OCI-LY3 (cell line): ENCODE results near the gene MTOR.

Experiments
- EZH2phosphoT487 ChIP-seq: fragments of 200-600 bp; shearing (Covaris generic); IDR thresholded peaks from 2 replicates; pipeline ENCODE4 v1.6.1; 2018; ENCODE audit warnings: antibody characterized with exemption, mixed run types, low read depth
- TF ChIP-seq, protein P1 (sequence below): fragments of 200-600, 300-600 bp; sonication (generic); IDR thresholded peaks from 2 replicates; pipeline ENCODE4 v1.5.1; 2014; ENCODE audit warnings: antibody characterized with exemption, low read length, low read depth

DNA sequence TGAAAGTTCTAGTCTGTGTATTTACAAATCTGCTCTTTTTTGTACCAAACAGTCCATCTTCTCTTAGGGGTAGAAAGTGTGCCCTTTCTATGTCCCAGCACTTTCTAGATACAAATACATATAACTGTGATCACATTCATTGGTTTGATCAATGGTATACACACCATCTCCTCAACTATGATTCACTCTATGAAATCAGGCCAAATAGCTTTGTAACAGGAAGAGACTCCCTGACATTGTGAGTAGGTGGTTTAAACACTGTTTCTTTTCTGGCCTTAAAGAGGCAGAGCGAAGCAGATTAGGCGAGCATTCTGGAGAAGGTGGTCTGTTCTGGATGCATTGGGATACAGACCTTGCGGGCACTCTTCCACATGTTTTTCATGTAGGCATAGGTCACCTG is 123.4 kb downstream of the MTOR start:
- TF ChIP-seq, protein P1, sequence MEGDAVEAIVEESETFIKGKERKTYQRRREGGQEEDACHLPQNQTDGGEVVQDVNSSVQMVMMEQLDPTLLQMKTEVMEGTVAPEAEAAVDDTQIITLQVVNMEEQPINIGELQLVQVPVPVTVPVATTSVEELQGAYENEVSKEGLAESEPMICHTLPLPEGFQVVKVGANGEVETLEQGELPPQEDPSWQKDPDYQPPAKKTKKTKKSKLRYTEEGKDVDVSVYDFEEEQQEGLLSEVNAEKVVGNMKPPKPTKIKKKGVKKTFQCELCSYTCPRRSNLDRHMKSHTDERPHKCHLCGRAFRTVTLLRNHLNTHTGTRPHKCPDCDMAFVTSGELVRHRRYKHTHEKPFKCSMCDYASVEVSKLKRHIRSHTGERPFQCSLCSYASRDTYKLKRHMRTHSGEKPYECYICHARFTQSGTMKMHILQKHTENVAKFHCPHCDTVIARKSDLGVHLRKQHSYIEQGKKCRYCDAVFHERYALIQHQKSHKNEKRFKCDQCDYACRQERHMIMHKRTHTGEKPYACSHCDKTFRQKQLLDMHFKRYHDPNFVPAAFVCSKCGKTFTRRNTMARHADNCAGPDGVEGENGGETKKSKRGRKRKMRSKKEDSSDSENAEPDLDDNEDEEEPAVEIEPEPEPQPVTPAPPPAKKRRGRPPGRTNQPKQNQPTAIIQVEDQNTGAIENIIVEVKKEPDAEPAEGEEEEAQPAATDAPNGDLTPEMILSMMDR: no peak
- TF ChIP-seq EZH2phosphoT487: no peak
